ENCODE data around the gene TNNC2. TPM values are rescaled to one million over a fixed set of nuclear protein-coding genes. Genes with fewer than 3 reads are reported as not detected.

The TNNC2 gene
- total RNA-seq, 1 experiment from 2014 or later, result 4.6 TPM

- H3K9ac ChIP-seq (ENCODE audit: extremely low read depth, insufficient read length, low read length), result no peak overlapping the region
- H3K79me1 ChIP-seq (ENCODE audit: insufficient read depth, low read depth, low read length, poor library complexity, severe bottlenecking), result no peaks in the 10 kb centered on the region
- no peaks in the 10 kb centered on the region for H3K79me2 ChIP-seq (ENCODE audit: insufficient read depth, low read length)
- no peak overlapping the region for H2AFZ ChIP-seq (ENCODE audit: low read length)
- Mint-ChIP-seq H3K9me3 (no peaks in the 10 kb centered on the region; a peak in 1 of 5 replicates), H3K27me3 (ENCODE audit: low read depth) (peaks cover 28% of the 10 kb centered on the region), H3K36me3 (ENCODE audit: insufficient read depth in 1 of 3, low read depth in 3 of 3) (no peaks in the 10 kb centered on the region; a peak in 1 of 7 replicates), H3K4me3 (no peak overlapping the region), H3K27ac (no peak overlapping the region), H3K4me1 (peaks cover 20 to 43% of the 10 kb centered on the region in 2 experiments)
- no peak overlapping the region for H4K5ac ChIP-seq (ENCODE audit: insufficient read length, low read depth, low read length)
- no peak overlapping the region for H3K27ac ChIP-seq (ENCODE audit: insufficient read length, low read depth, low read length)
- H3K14ac ChIP-seq (ENCODE audit: insufficient read depth, low read length), result no peak overlapping the region
- no CpG with 5 or more reads among the region's 6 CpGs for WGBS (ENCODE audit: extremely low coverage, insufficient read length, low lambda C conversion rate)
- H3K18ac ChIP-seq (ENCODE audit: insufficient read length, low read depth, low read length), result no peak overlapping the region
- no peak overlapping the region for H3K56ac ChIP-seq (ENCODE audit: insufficient read length, low read depth, low read length)
- H3K4me1 ChIP-seq (ENCODE audit: insufficient read depth, low read length), result no peaks in the 10 kb centered on the region
- no peak overlapping the region for H3K4ac ChIP-seq (ENCODE audit: low read depth, low read length)
- no peak overlapping the region for H3K23ac ChIP-seq (ENCODE audit: insufficient read length, low read depth, low read length)
- H2BK5ac ChIP-seq (ENCODE audit: insufficient read length, low read length), result no peak overlapping the region
- H3K4me2 ChIP-seq (ENCODE audit: insufficient read depth, insufficient read length, low read length), result no peak overlapping the region
- no peaks in the 10 kb centered on the region for H3K23me2 ChIP-seq (ENCODE audit: insufficient read length, low read depth, low read length, poor library complexity, severe bottlenecking)
- no peak overlapping the region for H2BK20ac ChIP-seq (ENCODE audit: low read depth, low read length, poor library complexity, severe bottlenecking)
- H4K20me1 ChIP-seq (ENCODE audit: control insufficient read depth, insufficient read depth, insufficient read length), result no peaks in the 10 kb centered on the region
- no peak overlapping the region for H2BK120ac ChIP-seq (ENCODE audit: low read depth, low read length, poor library complexity, severe bottlenecking)
- no peaks in the 10 kb centered on the region; the same call in 1 of the 2 replicates for H3K27me3 ChIP-seq (ENCODE audit: insufficient read depth, low read length)
- no peak for DNase-seq
- no peak overlapping the region for H3T11ph ChIP-seq (ENCODE audit: low read length)
- H3K9me3 ChIP-seq (ENCODE audit: control insufficient read depth, low read depth, low read length), result no peaks in the 10 kb centered on the region
- H2AK5ac ChIP-seq (ENCODE audit: insufficient read length, low read length), result no peak overlapping the region
- no peak overlapping the region for H4K8ac ChIP-seq (replicated peaks; ENCODE audit: insufficient read length, low read depth, low read length)
- no peak overlapping the region for H2BK12ac ChIP-seq (ENCODE audit: insufficient read length, low read depth, low read length)
- H4K91ac ChIP-seq (ENCODE audit: insufficient read length, low read depth, low read length), result no peak overlapping the region
- TF ChIP-seq, protein P1, sequence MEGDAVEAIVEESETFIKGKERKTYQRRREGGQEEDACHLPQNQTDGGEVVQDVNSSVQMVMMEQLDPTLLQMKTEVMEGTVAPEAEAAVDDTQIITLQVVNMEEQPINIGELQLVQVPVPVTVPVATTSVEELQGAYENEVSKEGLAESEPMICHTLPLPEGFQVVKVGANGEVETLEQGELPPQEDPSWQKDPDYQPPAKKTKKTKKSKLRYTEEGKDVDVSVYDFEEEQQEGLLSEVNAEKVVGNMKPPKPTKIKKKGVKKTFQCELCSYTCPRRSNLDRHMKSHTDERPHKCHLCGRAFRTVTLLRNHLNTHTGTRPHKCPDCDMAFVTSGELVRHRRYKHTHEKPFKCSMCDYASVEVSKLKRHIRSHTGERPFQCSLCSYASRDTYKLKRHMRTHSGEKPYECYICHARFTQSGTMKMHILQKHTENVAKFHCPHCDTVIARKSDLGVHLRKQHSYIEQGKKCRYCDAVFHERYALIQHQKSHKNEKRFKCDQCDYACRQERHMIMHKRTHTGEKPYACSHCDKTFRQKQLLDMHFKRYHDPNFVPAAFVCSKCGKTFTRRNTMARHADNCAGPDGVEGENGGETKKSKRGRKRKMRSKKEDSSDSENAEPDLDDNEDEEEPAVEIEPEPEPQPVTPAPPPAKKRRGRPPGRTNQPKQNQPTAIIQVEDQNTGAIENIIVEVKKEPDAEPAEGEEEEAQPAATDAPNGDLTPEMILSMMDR (conservative IDR thresholded peaks at IDR 0.05), result no peak
- H2BK15ac ChIP-seq (ENCODE audit: low read depth, low read length), result no peak overlapping the region
Measured at GRCh38 chr20:45826381-45827019, 612 bp downstream of the TNNC2 start.

Measured in H9 (cell line).